ENCODE results near the gene MAST2.

The MAST2 gene

DNA sequence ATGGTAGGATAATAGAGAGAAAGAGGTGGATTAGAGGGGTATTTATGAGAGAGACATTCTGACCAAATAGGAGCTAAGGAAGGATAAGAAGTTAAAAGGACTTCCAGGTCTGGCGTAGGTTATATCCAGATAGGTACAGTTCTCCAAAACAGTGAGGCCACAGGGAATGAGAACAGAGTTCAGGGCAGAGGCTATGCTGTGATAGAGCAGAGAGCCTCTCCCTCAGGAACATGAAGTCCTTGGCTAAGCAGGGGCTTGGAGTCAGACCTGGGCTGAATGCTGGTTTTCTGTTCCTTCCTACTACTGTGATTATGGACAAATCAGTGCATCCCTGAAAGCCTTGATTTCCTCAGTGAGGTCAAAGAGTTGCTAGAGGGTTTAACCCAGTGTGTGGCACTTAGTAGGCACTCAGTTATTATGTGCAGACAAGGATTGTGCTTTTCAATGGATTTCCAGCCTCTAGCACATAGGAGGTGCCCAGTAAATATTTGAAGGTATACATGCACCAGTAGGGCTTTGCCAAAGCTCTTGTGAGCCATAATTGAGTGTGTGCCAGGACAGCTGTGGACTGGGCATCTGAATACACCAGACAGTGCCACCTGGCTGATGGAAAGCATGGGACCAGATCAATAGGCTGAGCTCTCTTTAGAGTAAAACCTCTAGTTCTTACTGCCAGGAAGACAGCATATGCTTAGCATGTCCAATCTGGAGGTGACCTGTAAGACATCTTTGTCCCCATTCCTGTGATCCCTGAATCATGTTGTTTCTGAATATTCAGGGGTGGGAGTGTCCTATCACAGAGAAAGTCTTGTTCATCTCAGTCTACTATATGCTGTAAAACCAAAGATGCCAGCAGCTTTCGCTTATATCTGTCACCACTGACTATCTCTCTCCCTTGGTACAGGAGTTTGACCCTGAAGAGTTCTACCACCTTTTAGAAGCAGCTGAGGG is 217.9 kb downstream of the MAST2 start:
- TF ChIP-seq, protein P1, sequence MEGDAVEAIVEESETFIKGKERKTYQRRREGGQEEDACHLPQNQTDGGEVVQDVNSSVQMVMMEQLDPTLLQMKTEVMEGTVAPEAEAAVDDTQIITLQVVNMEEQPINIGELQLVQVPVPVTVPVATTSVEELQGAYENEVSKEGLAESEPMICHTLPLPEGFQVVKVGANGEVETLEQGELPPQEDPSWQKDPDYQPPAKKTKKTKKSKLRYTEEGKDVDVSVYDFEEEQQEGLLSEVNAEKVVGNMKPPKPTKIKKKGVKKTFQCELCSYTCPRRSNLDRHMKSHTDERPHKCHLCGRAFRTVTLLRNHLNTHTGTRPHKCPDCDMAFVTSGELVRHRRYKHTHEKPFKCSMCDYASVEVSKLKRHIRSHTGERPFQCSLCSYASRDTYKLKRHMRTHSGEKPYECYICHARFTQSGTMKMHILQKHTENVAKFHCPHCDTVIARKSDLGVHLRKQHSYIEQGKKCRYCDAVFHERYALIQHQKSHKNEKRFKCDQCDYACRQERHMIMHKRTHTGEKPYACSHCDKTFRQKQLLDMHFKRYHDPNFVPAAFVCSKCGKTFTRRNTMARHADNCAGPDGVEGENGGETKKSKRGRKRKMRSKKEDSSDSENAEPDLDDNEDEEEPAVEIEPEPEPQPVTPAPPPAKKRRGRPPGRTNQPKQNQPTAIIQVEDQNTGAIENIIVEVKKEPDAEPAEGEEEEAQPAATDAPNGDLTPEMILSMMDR (IDR thresholded peaks at IDR 0.05; ENCODE audit: control extremely low read depth, extremely low read depth, low read depth, missing control alignments), result no peak
- ChIA-PET CTCF (interaction anchor here (0.6 to 1.6 kb wide), 3 partner anchors 8 to 204 kb away, joined by 3 to 5 read pairs (median 3); no protein-coding TSS in a partner anchor), POLR2A (no interaction called here)
- DNase-seq (ENCODE audit: extremely low spot score), result no peak

- DNase-seq (ENCODE audit: extremely low spot score), result no peak
- CTCF ChIA-PET, result interaction anchor here (1.0 to 1.3 kb wide), 2 partner anchors 58 to 196 kb away, joined by 3 read pairs; no protein-coding TSS in a partner anchor
- TF ChIP-seq, protein P1 (IDR thresholded peaks at IDR 0.05; ENCODE audit: control extremely low read depth, extremely low read depth, low read depth, missing control alignments), result no peak
- POLR2A ChIA-PET, result no interaction called here
Measured at GRCh38 chr1:46026531-46026930, 223.1 kb downstream of the MAST2 start.

DNA sequence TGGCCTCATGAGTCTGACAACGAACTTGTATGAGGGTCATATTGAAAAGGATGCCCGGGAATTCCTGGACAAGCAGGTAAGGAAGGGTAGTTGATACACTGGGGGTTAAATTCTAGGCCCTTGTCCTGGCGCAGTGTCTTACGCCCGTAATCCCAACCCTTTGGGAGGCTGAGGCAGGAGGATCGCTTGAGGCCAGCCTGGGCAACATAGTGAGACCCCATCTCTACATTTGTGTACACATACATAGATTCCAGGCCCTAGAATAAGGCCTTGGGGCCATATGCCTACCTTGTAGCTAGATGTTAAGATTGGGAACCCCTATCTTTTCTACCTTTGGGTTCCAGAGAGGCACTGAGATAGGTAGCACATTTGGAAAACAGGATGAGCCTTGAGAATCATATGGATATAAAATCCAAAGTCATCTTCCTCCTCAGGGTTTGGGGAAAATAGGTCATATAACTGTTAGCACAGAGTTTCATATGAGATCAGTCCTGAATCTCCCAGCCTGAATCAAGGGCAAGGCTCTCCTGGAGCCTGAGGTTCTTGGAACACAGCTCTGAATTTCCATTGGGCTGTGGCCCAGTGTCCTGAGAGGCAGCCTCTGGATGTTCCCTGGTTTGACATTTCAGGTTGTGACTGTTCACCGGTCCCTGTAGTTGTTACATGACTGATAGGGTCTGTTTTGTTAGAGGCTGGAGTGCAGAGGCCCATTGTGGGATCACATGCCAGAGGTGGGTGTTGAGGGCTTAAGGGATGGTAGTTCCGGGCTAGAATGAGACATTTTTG is 224.6 kb downstream of the MAST2 start:
- ChIA-PET POLR2A (no interaction called here), CTCF (interaction anchor here (1.1 to 13.2 kb wide), 4 partner anchors 8 to 196 kb away, joined by 3 to 110 read pairs (median 4); no protein-coding TSS in a partner anchor)
- DNase-seq (ENCODE audit: extremely low spot score), result no peak
- TF ChIP-seq, protein P1 (IDR thresholded peaks at IDR 0.05; ENCODE audit: control extremely low read depth, extremely low read depth, low read depth, missing control alignments), result no peak

DNA sequence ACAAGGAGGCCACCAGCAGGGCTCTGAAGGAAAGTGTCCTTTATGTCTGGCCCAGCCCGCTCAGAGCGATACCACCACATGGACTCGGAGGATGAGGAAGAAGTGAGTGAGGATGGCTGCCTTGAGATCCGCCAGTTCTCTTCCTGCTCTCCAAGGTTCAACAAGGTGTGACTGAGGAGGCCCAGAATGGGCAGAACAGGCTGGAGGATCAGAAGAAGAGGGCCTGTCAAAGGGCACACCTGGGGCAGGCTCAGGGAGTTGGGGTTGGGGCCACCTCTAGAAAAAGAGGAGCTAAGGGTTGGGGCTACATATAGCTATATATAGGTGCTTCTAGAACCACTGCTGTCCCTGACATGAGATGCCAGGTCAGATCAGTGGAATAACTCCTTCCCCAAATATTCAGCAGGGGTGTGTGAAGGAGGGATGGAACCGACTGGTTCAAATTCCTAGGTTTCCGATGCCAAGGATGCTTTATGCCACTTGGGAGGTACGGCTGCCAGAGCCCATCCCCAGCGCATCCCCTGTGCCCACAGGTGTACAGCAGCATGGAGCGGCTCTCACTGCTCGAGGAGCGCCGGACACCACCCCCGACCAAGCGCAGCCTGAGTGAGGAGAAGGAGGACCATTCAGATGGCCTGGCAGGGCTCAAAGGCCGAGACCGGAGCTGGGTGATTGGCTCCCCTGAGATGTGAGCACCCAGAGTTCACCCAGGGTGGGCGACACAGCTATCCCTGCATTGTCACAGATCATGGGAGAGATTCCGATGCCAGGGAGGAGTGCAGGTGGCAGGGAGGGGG is 226.9 kb downstream of the MAST2 start:
- DNase-seq (ENCODE audit: extremely low spot score), result no peak
- TF ChIP-seq, protein P1 (IDR thresholded peaks at IDR 0.05; ENCODE audit: control extremely low read depth, extremely low read depth, low read depth, missing control alignments), result no peak
- ChIA-PET CTCF (interaction anchor here (1.2 to 13.2 kb wide), 2 partner anchors 9 to 193 kb away, joined by 3 to 110 read pairs; no protein-coding TSS in a partner anchor), POLR2A (no interaction called here)

- ChIA-PET CTCF (interaction anchor here (1.0 to 13.7 kb wide), 3 partner anchors 10 to 193 kb away, joined by 3 to 256 read pairs (median 110); partner anchors contain the start of genes P3R3URF and TSPAN1), POLR2A (no interaction called here)
- no peak for DNase-seq (ENCODE audit: extremely low spot score)
- TF ChIP-seq, protein P1 (IDR thresholded peaks at IDR 0.05; ENCODE audit: control extremely low read depth, extremely low read depth, low read depth, missing control alignments), result no peak
Measured at GRCh38 chr1:46030876-46031660, 227.7 kb downstream of the MAST2 start.
